GM13976 (cell line): ENCODE measurements around the gene SLC35A1.

Experiments
- DNase-seq: peaks from one replicate; pipeline ENCODE4 v3.0.0; 2012; ENCODE audit warnings: low spot score
- in situ Hi-C: fragments of 300-500 bp; cut with MboI; formaldehyde crosslinking; loops from one replicate; pipeline ENCODE4 v1.12.0; 2022; ENCODE audit warnings: low sequenced_read_pairs, mixed read lengths, inconsistent platforms; ENCODE audit not compliant: unreplicated experiment
- TF ChIP-seq, protein P1 (sequence below): IDR thresholded peaks from 2 replicates; pipeline ENCODE4 v1.5.1; 2012; ENCODE audit warnings: borderline replicate concordance, mild to moderate bottlenecking; ENCODE audit not compliant: insufficient read depth; ENCODE audit errors: extremely low read depth, missing control alignments, control extremely low read depth

The SLC35A1 gene

DNA sequence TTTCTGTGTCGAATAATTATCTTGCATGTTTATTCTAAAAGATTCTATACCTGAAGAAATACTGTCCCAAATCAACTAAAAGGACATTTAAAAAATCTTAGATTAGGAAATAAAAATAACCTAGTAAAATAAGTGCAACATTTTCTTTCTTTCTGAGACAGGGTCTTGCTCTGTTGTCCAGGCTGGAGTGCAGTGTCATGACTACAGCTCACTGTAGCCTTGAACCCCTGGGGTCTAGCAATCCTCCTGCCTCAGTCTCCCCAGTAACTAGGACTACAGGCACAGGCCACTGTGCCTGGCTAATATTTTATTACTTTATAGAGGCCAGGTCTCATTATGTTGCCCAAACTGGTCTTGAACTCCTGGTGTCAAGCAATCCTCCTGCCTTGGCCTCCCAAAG is 68.3 kb downstream of the SLC35A1 start:
- TF ChIP-seq, protein P1, sequence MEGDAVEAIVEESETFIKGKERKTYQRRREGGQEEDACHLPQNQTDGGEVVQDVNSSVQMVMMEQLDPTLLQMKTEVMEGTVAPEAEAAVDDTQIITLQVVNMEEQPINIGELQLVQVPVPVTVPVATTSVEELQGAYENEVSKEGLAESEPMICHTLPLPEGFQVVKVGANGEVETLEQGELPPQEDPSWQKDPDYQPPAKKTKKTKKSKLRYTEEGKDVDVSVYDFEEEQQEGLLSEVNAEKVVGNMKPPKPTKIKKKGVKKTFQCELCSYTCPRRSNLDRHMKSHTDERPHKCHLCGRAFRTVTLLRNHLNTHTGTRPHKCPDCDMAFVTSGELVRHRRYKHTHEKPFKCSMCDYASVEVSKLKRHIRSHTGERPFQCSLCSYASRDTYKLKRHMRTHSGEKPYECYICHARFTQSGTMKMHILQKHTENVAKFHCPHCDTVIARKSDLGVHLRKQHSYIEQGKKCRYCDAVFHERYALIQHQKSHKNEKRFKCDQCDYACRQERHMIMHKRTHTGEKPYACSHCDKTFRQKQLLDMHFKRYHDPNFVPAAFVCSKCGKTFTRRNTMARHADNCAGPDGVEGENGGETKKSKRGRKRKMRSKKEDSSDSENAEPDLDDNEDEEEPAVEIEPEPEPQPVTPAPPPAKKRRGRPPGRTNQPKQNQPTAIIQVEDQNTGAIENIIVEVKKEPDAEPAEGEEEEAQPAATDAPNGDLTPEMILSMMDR, result no peak
- in situ Hi-C loops, result no loop called here
- DNase-seq, result no peak

DNA sequence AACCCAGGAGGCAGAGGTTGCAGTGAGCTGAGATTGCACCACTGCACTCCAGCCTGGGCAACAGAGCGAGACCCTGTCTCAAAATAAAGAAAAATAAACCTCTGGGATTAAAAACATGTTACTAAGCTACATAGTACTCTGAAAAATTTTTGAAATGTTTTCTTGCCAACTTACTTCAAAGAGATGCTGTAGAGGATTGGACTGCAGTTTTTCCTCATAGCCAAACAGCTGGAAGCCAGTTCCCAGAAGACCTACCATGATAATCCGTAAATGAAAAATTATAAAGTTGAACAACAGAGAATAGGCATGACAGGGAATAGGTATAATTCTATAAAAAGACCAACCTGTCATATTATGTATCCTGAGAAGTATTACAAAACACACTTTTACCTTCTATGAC is 69.0 kb downstream of the SLC35A1 start:
- DNase-seq, result no peak
- TF ChIP-seq, protein P1, result no peak
- in situ Hi-C loops, result no loop called here

DNA sequence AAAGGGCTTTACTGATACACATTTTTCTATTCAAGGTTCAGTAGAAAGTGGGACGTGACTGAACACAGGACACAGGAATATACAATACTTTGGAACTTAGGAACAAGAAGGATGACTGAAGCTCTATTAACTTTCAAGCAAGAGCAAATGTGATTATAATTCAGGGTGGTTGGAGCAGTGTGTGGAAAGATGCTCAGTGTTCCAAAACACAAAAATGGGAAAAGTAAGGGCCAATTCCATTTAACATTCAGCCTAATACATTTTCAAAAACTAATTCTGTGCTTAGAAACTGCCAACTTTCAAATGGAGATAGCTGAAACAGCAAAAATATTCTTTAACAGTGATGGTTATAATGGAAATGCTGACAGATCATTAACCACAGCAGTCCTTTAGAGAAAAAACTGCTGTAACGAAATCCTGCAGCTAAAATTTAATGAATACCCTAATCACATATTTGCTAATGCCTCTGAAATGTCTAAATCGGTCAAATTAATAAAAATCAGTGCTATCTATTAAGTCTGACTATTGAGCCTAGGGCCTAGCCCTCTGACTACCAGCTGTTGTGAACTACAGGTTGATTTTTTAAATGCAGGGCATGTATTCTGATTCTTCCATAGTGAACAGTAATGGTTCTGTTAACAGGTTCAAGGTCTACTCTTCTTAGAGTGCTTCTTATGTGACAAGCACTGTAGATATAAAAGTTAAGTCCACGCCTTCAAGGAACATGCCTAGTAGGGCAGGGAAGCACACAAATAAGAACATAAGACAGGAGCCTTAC is 71.1 kb downstream of the SLC35A1 start:
- no peak for DNase-seq
- in situ Hi-C loops, result no loop called here
- TF ChIP-seq, protein P1, result no peak

DNA sequence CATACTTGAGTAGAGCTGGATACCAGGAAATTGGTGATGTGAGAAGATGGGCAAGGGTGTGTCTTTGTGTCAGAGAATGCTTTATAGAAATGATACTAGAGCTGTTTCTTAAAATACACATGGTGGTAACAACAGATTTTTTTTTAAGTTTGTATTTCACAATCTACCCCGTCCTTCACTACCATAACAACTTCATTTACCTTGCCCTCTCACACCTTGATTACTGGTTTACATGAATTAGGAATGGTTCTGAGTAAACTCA is 71.6 kb downstream of the SLC35A1 start:
- in situ Hi-C loops, result no loop called here
- TF ChIP-seq, protein P1, result no peak
- no peak for DNase-seq

DNA sequence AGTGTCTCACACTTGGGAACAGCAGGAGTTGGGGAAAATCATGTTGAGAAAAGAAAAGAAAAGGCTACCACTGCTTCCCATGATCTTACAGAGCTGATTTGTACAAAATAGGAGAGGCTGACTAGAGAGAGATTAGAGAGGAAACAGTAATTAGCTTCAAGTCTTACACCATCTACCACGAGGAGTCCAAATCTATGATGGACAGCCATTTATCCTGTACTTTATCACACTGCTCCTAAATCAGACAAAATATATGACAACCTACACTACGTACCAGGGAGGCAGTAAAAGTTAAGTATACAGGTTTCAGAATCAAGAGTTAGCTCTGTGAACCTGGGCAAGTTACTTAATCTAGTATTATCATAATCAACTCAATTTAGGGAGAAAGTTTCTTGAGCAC is 79.0 kb downstream of the SLC35A1 start:
- no peak for DNase-seq
- TF ChIP-seq, protein P1, result no peak
- in situ Hi-C loops, result no loop called here

DNA sequence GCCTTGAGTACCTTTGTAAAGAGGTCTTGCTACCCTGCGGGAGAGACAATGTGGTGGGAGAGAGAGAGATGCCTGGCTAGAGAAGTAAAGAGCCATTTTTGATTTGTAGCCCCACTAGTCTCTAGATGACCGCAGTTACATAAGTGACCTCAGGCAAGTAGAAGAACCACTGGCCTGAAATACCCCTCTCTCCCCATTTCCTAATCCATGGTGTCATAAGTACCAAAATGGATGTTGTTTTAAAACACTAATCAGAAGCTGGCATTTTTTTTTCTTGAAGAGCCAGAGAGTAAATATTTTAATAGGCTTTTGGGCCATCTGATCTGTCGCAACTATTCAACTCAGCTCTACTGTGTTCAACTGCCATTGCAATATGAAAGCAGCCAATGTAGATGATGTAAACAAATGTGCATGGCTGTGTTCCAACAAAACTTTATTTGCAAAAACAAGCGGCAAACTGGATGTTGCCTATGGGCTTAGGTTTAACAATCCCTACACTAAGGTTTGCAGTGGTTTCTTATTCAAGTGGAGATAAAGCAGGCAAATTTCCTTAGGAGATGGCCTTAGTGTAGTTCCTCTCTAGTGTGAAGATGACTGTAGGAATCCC is 80.5 kb downstream of the SLC35A1 start:
- no peak for DNase-seq
- in situ Hi-C loops, result no loop called here
- TF ChIP-seq, protein P1, result no peak
